HepG2 (cell line): Measurements from ENCODE around the gene KCNJ1. TPM values are rescaled to one million over a fixed set of nuclear protein-coding genes. Genes with fewer than 3 reads are reported as not detected.

Experiments used
- ATAC-seq: fragments of 200-7000 bp; cut with Tn5 transposase; 3 replicates; pipeline ENCODE4 v1.9.1; 2020; ENCODE audit warnings: mild to moderate bottlenecking, moderate library complexity
- BruUV-seq: library from RNA; stranded (reverse); fragments of 400-500 nt; replicated peaks from 2 replicates; lab custom pipeline; 2021; lab: Mats Ljungman, UMichigan
- CTCF ChIA-PET: fragments of 300-600 bp; formaldehyde crosslinking; extraction: SDS; loops from one replicate; lab custom pipeline; 2021; ENCODE audit warnings: low total read pairs, inconsistent platforms, low intra/inter-chr PET ratio; lab: Yijun Ruan, JAX
- POLR2A ChIA-PET: fragments of 350-600 bp; sonication (Branson Sonifier 250); formaldehyde crosslinking; loops from one replicate; lab custom pipeline; 2020; ENCODE audit warnings: antibody characterized with exemption, inconsistent platforms; lab: Yijun Ruan, JAX
- DNase-seq: peaks from one replicate; pipeline ENCODE4 v3.0.0-alpha.2; 2015; ENCODE audit warnings: low spot score
- FAIRE-seq: peaks from 3 replicates; lab custom pipeline; 2011; peaks lifted over from hg19 to GRCh38; lab: Jason Lieb, UNC
- H2AFZ ChIP-seq: one replicate; pipeline ENCODE4 v1.6.1; 2011; ENCODE audit warnings: low read length, inconsistent platforms
- H3K27ac ChIP-seq: fragments of 300-600 bp; 3 replicates; pipeline ENCODE4 v1.8.0; 2011; ENCODE audit warnings: mixed run types, mild to moderate bottlenecking, mixed read lengths, low read length, inconsistent platforms; ENCODE audit not compliant: insufficient read depth; ENCODE audit errors: extremely low read length
- H3K27me3 ChIP-seq, 2 experiments: fragments of 200-600 bp in 1 of 2; 2 replicates in 1 of 2; 3 replicates in 1 of 2; pipeline versions ENCODE4 v1.6.0 to v1.8.0; 2011; ENCODE audit warnings: low read length in 2 of 2, mild to moderate bottlenecking in 2 of 2, moderate library complexity in 2 of 2, inconsistent platforms in 1 of 2; ENCODE audit not compliant: insufficient read depth in 2 of 2, control insufficient read depth in 1 of 2
- H3K36me3 ChIP-seq, 2 experiments: fragments of 200-600 bp in 1 of 2; replicated peaks in 1 of 2; 2 replicates in 1 of 2; 3 replicates in 1 of 2; pipeline versions ENCODE4 v1.5.1 to v1.8.0; 2011; ENCODE audit warnings: low read length in 2 of 2, inconsistent platforms in 1 of 2; ENCODE audit not compliant: insufficient read depth in 2 of 2, control insufficient read depth in 1 of 2
- H3K4me1 ChIP-seq: 2 replicates; pipeline ENCODE4 v1.5.1; 2012; ENCODE audit warnings: low read length, inconsistent platforms; ENCODE audit not compliant: insufficient read depth
- H3K4me2 ChIP-seq: 2 replicates; pipeline ENCODE4 v1.6.0; 2011; ENCODE audit warnings: low read depth, low read length, inconsistent platforms
- H3K4me3 ChIP-seq, 3 experiments: fragments of 200-600 bp in 1 of 3; sonication (generic), shearing (Covaris generic) in 1 of 3; replicated peaks in 1 of 3; 2 replicates each; pipeline ENCODE4 v1.5.1; 2011 to 2016; ENCODE audit warnings: low read length in 3 of 3, inconsistent platforms in 2 of 3, low read depth in 2 of 3, mild to moderate bottlenecking in 2 of 3, control low read depth in 1 of 3, mixed read lengths in 1 of 3; ENCODE audit not compliant: insufficient read depth in 1 of 3
- H3K79me2 ChIP-seq: one replicate; pipeline ENCODE4 v1.6.1; 2011; ENCODE audit warnings: low read length, inconsistent platforms; ENCODE audit not compliant: insufficient read depth
- H3K9ac ChIP-seq: 2 replicates; pipeline ENCODE4 v1.6.0; 2011; ENCODE audit warnings: mild to moderate bottlenecking, low read depth, low read length, inconsistent platforms; ENCODE audit not compliant: insufficient read depth
- H3K9me3 ChIP-seq: 2 replicates; pipeline ENCODE4 v1.5.1; 2012; ENCODE audit warnings: mild to moderate bottlenecking, low read length
- H4K20me1 ChIP-seq: 2 replicates; pipeline ENCODE4 v1.6.0; 2011; ENCODE audit warnings: inconsistent platforms, mild to moderate bottlenecking, low read length, moderate library complexity; ENCODE audit not compliant: insufficient read depth
- WGBS: methylation state at CpG from one replicate; pipeline ENCODE4 v1.1.6; 2017; ENCODE audit warnings: low lambda C conversion rate; 5-methylcytosine and 5-hydroxymethylcytosine counted together
- in situ Hi-C: cut with HindIII; loops from 2 replicates; pipeline ENCODE4 v1.10.0; 2017; ENCODE audit warnings: low pct_unique_long_range_greater_than_20kb; ENCODE audit not compliant: extremely low pct_ligation_motif_present
- intact Hi-C: fragments of 100-400 bp; cut with micrococcal nuclease; formaldehyde crosslinking; loops from one replicate; pipeline ENCODE4 v1.10.0; 2022; ENCODE audit not compliant: unreplicated experiment
- polyA plus RNA-seq, 8 experiments: library from polyadenylated mRNA; depleted of rRNA in 3 of 8; stranded (reverse) in 7 of 8; unstranded in 1 of 8; fragments of >200 nt; fragmentation: Illumina TruSeq in 4 of 8; extraction: Trizol in 4 of 8; gene quantifications; 2 replicates each; pipeline versions ENCODE4 v1.2.1 to v1.2.3, GENCODE V29; 2011 to 2016; ENCODE audit warnings: low read depth in 4 of 8, missing spikeins in 1 of 8, mixed read lengths in 1 of 8; ENCODE audit not compliant: insufficient read depth in 1 of 8
- total RNA-seq, 5 experiments: library from RNA; depleted of rRNA; stranded (reverse); fragments of >200 nt; fragmentation: Illumina TruSeq; extraction: Trizol; gene quantifications; 2 replicates each; pipeline ENCODE4 v1.2.3, GENCODE V29; 2016; ENCODE audit warnings: low read depth in 1 of 5
- TF ChIP-seq, protein P1 (sequence below): sonication (generic); formaldehyde crosslinking; IDR thresholded peaks from 2 replicates; pipeline ENCODE4 v1.4.0; 2020; ENCODE audit warnings: missing genetic modification reagents
- TF ChIP-seq, protein P2 (sequence below): sonication (generic); formaldehyde crosslinking; IDR thresholded peaks from 2 replicates; pipeline ENCODE4 v1.4.0; 2020; ENCODE audit warnings: missing genetic modification reagents, borderline replicate concordance
- TF ChIP-seq, protein P3 (sequence below): sonication (generic); formaldehyde crosslinking; IDR thresholded peaks from 2 replicates; pipeline ENCODE4 v1.8.0; 2022; ENCODE audit warnings: mild to moderate bottlenecking, missing genetic modification reagents; ENCODE audit not compliant: insufficient replicate concordance

Gene KCNJ1
- total and polyA plus RNA-seq, 2 of the 13 experiments (the other 11 are each of a cell fraction or from before 2014, with no cell fraction given): not detected

DNA sequence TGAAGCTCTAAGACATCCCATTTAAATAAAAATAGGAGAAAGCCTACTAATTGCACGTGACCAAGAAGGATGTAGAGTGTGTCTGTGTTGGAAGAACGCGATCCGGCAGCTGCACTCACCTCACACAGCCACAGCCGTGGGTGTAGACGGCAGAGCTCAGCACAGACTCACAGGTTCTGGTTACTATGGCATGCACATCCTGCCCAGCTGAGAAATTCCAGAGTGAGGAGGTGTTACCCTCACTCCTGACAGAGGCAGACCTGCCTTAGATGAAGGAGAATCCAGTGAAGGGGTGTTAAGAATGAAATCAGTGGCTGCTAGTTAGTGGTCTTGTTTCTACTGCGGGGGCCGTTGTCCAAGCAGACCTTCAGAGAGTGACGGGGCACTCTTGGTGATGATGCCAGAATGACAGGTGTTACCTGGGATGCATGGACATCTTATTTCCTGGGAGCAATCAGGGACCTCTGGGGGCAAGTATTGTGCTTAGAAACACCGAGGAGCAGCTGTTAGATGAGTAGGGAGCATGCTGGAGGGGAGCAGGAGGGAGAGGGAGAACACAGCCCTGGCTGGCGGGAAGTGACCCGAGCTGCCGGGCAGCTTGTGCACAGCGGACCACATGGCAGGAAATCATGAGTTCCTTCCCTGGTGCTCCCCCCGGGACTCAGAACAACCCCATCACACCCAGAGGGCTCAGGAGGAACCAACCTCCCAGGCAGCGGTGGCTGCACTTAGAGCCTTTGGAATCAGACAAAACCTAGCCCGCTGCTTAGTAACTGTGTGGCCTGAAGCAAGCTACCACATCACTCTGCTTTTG is 36.4 kb upstream of the KCNJ1 start:
- TF ChIP-seq, protein P1, sequence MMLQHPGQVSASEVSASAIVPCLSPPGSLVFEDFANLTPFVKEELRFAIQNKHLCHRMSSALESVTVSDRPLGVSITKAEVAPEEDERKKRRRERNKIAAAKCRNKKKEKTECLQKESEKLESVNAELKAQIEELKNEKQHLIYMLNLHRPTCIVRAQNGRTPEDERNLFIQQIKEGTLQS (CRISPR knock-in tag): no peak
- TF ChIP-seq, protein P2, sequence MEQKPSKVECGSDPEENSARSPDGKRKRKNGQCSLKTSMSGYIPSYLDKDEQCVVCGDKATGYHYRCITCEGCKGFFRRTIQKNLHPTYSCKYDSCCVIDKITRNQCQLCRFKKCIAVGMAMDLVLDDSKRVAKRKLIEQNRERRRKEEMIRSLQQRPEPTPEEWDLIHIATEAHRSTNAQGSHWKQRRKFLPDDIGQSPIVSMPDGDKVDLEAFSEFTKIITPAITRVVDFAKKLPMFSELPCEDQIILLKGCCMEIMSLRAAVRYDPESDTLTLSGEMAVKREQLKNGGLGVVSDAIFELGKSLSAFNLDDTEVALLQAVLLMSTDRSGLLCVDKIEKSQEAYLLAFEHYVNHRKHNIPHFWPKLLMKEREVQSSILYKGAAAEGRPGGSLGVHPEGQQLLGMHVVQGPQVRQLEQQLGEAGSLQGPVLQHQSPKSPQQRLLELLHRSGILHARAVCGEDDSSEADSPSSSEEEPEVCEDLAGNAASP (CRISPR knock-in tag): no peak
- TF ChIP-seq, protein P3, sequence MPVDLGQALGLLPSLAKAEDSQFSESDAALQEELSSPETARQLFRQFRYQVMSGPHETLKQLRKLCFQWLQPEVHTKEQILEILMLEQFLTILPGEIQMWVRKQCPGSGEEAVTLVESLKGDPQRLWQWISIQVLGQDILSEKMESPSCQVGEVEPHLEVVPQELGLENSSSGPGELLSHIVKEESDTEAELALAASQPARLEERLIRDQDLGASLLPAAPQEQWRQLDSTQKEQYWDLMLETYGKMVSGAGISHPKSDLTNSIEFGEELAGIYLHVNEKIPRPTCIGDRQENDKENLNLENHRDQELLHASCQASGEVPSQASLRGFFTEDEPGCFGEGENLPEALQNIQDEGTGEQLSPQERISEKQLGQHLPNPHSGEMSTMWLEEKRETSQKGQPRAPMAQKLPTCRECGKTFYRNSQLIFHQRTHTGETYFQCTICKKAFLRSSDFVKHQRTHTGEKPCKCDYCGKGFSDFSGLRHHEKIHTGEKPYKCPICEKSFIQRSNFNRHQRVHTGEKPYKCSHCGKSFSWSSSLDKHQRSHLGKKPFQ: no peak
- in situ Hi-C loops (no loop called here), intact Hi-C loops (no loop called here)
- Histone ChIP-seq H3K79me2 (no peaks in the 10 kb centered on the region), H3K9ac (no peak overlapping the region), H3K4me2 (no peak overlapping the region), H3K4me1 (no peaks in the 10 kb centered on the region), H3K36me3 (no peaks in the 10 kb centered on the region), H3K9me3 (no peaks in the 10 kb centered on the region), H4K20me1 (no peaks in the 10 kb centered on the region), H3K27ac (no peak overlapping the region), H3K4me3 (no peak overlapping the region), H3K27me3 (peaks cover 5 to 30% of the 10 kb centered on the region in 2 experiments; a peak in 3 of 5 replicates), H2AFZ (no peak overlapping the region)
- no TSS peak for BruUV-seq
- WGBS: 38% methylated on average over 13 of the region's 17 CpGs
- POLR2A ChIA-PET: no interaction called here
- FAIRE-seq: no peak
- CTCF ChIA-PET: no interaction called here
- DNase-seq: no peak
- ATAC-seq: no peak; the same call in 2 of the 3 replicates
